LHCN-M2 (cell line): ENCODE results near the gene SEC11A. TPM values are rescaled to one million over a fixed set of nuclear protein-coding genes. Genes with fewer than 3 reads are reported as not detected.
"Not testable (repeated sequence)": the region's sequence is repeated elsewhere in the genome, so short reads cannot be mapped to it uniquely, and the experiment has no call there.

Source experiments
- DNase-seq: peaks from one replicate; pipeline ENCODE4 v3.0.0-alpha.2; 2012; ENCODE audit warnings: low read depth
- polyA plus RNA-seq: library from polyadenylated mRNA; unstranded; fragments of >200 nt; gene quantifications from one replicate; pipeline ENCODE4 v1.2.1, GENCODE V29; 2012; ENCODE audit warnings: missing spikeins
- total RNA-seq: library from RNA; depleted of rRNA; stranded (reverse); fragments of >200 nt; gene quantifications from 2 replicates; pipeline ENCODE4 v1.2.3, GENCODE V29; 2014; rRNA removed

The SEC11A gene
- total RNA-seq, result 215 and 239 TPM in 2 replicates
- polyA plus RNA-seq, result 173 TPM

- DNase-seq, result peak; percentile 92
These were observed at the start of gene SEC11A for GRCh38 chr15:84716036-84716732. SEC11A (minus strand) TSS chr15:84716139; CDS start chr15:84716075, 64 bp downstream.

- no peak for DNase-seq
These were observed 49.7 kb upstream of the SEC11A start for GRCh38 chr15:84765675-84766074.

GRCh38 chr15:84764989-84765388 is 49.0 kb upstream of the SEC11A start:
- DNase-seq, result no peak

DNA sequence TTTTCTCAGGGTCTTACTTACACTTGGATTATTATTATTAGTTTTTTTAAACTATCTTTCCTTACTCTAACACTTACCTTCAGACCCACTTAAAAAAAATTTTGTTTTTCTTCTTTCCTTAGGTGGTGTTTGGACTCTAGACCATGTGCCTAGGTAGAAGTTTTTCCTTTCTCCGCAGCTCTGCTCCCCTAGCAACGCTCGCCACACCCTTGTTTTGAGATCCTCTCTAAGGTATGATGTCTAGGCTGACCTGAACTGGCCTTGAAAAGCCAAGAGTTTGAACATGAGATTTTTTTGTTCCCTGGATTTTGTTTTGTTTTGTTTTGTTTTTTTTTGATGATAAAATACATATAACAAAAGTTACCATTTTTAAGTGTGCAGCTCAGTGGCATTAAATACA is 48.6 kb upstream of the SEC11A start:
- no peak for DNase-seq

- no peak for DNase-seq
These were observed 47.1 kb upstream of the SEC11A start for GRCh38 chr15:84762840-84763572.

DNA sequence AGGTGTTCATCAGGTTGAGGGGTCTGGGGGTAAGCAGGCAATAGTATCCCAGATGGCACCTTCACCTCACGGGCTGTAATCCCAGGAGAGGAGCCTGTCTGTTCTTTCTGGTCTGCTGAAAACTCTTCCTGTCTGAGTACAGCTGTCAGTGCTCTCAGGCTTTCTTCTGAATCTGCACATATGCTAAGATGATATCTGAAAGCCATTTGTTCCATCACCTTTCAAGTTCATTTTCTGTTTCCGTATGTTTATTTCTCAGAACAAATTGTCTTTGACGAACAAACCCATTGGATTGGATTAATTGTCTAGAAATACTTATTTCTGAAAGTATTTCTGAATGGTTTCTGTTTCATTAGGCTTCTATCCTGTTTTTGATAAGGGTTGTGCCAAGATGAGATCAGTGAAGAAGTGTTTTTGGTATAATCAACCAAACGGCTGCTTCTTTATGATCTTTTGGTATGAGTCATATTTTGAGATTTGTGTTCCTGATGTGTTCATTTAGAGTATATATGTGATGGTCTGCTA is 45.7 kb upstream of the SEC11A start:
- no peak for DNase-seq

- DNase-seq, result no peak
These were observed 44.3 kb upstream of the SEC11A start for GRCh38 chr15:84760219-84760618.

DNA sequence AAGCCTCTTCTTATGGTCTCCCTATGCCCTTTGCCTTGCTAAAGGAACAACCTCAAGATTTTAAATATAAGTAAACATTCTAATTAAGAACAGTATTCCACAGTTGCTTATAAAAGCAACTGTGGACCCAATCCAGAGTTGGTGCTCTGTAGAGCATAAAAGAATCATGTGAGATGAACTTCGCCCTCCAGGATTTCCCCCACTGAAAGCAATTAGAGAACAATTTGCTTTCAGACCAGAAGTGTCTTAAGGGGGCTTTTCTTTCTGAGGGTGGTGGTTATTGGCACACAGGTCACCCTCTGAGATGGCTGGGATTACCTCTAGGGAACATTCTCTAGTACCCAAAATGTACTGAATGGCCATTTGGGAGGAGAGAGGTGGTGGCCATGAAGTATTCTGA is 43.1 kb upstream of the SEC11A start:
- no peak for DNase-seq

DNA sequence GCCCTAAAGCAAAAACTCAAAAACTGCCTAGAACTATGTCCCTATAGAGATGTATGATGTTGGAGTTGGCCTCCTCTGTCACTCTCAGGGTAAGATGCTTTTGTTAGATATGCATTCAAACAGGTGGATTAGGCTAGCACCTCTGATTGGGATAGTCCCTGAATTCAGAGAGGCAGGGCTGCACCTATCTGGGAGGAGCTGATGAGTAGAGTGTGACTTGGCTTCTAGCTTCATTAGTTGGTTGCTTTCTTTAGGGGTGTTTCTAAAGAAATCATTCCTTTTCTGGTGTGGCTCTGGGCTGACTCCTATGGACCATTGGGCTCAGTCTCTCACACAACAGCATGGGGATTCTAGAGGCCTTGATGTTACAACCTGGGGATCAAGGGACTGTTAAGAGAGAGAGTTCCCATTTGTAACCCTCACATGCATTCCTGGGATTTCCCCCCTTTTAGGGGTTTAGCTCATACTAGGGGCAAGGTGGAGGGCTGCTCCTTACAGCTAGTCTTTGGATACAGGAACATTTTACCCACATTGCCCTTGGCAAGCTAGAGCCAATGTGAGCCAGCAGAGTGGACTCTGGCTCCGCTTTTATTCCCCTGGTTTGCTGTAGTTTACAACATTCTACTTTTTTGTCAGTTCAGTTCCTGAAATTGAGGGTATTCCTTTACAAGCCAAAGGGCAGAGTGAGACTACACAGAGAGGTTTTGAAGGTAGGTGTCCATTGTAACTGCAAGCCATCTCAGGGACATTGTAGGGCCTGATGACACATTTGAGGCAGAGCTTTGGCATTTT is 40.0 kb upstream of the SEC11A start:
- no peak for DNase-seq

DNA sequence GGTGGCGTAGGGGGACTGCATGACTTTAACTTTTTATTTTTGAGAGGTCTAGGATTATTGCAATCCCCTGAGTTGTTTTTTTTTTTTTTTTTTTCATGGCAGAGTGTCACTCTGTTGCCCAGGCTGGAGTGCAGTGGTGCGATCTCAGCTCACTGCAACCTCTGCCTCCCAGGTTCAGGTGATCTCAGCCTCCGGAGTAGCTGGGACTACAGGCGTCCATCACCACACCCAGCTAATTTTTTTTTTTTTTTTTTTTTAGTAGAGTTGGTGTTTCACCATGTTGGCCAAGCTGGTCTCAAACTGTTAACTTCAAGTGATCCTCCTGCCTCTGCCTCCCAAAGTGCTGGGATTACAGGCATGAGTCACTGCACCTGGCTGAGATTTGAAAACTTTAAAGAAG is 39.0 kb upstream of the SEC11A start:
- not testable (repeated sequence) for DNase-seq

- DNase-seq, result peak; percentile 80
These were observed 36.8 kb upstream of the SEC11A start for GRCh38 chr15:84752700-84753099.

- peak; percentile 67 for DNase-seq
These were observed 36.3 kb upstream of the SEC11A start for GRCh38 chr15:84752195-84752594.

DNA sequence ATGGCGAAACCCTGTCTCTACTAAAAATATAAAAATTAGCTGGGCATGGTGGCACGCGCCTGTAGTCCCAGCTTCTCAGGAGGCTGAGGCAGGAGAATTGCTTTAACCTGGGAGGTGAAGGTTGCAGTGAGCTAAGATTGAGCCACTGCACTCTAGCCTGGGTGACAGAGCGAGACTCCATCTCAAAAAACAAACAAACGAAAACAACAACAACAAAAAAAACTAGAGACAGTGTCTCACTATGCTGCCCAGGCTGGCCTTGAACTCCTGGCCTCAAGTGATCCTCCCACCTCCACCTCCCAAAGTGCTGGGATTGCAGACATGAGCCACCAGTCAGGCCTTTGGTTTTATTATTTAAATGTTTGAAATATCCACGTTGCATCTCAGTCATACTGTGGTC is 35.8 kb upstream of the SEC11A start:
- not testable (repeated sequence) for DNase-seq

DNA sequence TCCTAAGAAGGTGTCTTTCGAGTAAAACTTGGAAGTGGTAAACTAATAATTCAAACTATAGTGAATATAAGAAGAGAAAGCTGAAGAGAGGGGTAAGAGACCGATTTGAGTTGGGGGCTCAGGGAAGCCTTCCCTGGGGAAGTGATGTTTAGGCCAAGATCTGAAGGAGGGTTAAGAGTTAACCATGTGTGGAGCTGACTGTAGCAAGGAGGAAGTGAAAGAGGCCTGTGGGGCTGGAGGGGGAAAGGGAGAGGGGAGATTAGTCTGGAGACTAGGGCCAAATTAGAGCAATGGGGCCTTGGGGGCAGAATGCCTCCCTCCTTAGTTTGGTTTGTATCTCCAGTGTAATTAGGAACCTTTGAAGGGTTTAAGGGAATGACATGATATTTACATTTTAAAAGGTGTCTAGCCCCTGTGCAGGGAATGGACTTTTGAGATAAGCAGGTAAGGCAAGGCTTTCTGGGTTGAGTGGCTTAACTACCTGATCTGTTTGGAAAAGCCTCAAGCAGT is 34.7 kb upstream of the SEC11A start:
- DNase-seq, result no peak

GRCh38 chr15:84749111-84749991 is 33.4 kb upstream of the SEC11A start:
- DNase-seq, result peak; percentile 41

DNA sequence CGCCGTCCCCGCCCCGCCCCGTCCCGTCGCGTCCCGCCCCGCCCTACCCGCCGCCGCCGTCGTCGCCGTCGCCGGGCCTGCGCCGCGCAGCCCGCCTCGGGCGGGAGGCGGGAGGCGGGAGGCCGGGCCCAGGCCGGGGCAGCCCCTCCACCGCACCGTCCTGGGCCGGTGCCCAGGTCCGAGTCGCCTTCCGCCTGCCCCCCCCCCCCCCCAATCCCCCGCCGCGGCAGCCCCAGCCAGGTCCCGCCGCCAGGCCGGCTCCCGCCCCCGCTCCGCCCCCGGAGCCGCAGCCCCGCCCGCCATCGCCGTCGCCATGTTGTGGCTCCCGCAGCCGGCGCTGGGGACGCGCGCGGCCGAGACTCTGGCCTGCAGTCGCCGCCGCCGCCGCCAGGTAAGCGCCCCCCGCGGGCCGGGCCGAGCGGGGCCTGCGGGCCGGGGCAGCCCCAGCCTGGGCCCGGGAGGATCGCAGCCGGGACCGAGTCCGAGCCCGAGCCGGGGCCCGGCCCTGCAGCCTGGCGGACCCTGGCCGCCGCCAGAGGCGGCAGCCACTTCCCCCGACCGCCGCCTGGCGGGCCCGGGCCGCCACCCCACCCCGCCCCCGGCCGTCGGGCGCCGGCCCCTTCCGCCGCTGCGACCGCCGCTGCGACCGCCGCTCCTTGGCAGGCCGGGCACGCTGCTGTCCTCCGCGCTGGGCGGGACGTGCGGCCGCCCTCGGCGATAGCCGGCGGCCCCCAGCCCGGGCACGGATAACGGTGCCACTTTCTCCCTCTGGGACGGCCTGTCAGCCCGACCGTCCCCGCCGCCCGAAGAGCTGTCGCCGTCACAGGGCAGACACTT is 32.6 kb upstream of the SEC11A start, which contains the start of gene ZNF592:
Gene ZNF592 (plus strand): TSS at position 319 of the 837 bp plus-strand sequence. CDS start 34,084 bp downstream, outside the sequence.
- DNase-seq, result peak; percentile 67

DNA sequence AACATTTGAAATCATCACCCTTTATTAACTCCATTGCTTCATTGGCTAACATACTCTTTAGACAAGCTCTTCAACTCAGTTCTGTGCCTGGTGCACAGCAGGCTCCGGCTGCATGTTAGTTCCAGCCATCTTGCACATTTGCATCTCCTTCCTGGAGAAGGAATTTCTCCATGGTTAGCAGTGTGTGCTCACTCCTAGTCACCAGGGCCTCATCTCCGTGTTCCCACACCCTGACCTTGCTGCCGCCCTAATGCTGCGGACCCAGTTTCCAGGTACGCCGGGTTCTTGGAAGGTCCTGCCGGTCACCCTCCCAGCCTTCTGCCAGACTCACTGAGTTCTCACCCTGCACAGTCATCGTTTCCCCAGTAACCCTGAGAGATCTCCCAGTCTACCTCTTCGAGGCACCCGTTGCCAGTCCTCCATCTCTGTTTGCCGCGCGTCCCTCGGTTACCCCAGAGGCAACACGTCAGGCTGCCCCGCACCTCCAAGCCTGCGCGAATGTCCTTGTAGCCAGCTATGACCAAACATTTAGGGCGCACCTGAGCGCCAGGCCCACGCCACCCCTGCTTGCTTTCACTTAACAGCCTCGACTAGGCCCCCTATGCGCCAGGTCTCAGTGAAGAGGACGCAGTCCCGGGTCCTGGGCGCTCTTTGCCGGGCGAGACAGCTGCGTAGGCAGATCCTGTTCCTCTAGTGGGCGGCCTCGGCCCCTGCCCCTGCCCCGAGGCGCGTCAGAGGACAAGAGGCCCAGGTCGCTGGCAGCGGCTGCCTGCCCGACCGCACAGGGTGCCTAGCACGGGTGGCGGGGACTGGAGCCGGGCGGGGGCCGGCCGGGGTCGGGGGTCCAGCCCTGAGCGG is 31.7 kb upstream of the SEC11A start:
- DNase-seq, result peak; percentile 73

DNA sequence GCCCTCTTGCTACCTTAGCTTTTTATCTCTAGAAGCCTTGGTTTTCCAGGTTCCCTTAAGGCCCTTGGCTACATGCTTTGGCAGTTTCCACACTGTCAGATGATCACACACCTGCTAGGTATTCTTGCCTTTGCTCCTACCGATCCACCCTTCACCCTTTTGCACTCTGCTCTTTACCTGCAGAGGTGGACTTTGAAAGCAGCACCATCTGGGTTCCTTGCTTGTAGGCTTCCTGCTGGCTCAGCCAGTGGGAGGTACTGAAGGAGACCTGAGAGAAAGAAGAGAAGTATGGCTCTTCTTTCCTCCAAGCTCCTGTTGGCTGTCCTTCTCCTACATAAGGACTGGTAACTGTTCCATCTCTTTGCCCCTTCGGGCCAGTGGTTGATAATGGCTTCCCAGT is 25.2 kb upstream of the SEC11A start:
- no peak for DNase-seq

DNA sequence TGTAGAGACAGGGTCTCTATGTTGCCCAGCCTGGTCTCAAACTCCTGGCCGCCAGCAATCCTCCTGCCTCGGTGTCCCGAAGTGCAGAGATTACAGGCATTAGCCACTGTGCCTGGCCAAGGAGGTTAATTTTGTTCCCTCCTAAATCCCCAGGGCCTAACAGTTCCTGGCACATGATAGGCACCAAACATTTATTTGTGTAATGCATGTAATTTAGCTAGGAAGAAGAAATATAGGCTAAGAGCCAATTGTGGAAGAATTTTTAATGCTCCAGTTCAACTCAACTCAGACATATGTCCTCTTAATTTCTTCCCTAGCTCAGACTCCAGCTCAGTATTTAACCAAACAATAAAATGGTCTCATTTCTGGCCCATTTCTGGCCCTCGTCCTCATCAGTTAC is 24.8 kb upstream of the SEC11A start:
- DNase-seq, result no peak
